Naive B cell (primary cell): Measurements from ENCODE around the gene TDRD10. TPM values are rescaled to one million over a fixed set of nuclear protein-coding genes. Genes with fewer than 3 reads are reported as not detected.
A peak's percentile ranks its signal among the peaks of the same experiment; 100 is the strongest.
"Not testable (repeated sequence)": the region's sequence is repeated elsewhere in the genome, so short reads cannot be mapped to it uniquely, and the experiment has no call there.

Source experiments
- ATAC-seq, 2 donors: fragments of 150-1000 bp; cut with Tn5 transposase; 2 replicates each; pipeline ENCODE4 v1.10.0; 2021; ENCODE audit warnings: low read depth in 2 of 2, mild to moderate bottlenecking in 2 of 2, moderate library complexity in 2 of 2
- DNase-seq: peaks from one replicate; pipeline ENCODE4 v3.0.0; 2022
- H3K27ac Mint-ChIP-seq, 6 donors: one replicate each; pipeline ENCODE4 v1.8.0; 2020 to 2022; ENCODE audit warnings: mild to moderate bottlenecking in 6 of 6, mixed read lengths in 6 of 6, moderate library complexity in 5 of 6, inconsistent platforms in 2 of 6
- H3K27me3 Mint-ChIP-seq, 3 donors: one replicate each; pipeline ENCODE4 v1.8.0; 2021 to 2022; ENCODE audit warnings: mixed read lengths in 3 of 3, mild to moderate bottlenecking in 1 of 3
- H3K36me3 Mint-ChIP-seq, 2 donors: one replicate each; pipeline ENCODE4 v1.8.0; 2020 to 2022; ENCODE audit warnings: mixed read lengths in 2 of 2, inconsistent platforms in 1 of 2, mild to moderate bottlenecking in 1 of 2
- H3K4me1 Mint-ChIP-seq, 3 donors: one replicate each; pipeline ENCODE4 v1.8.0; 2020 to 2022; ENCODE audit warnings: mixed read lengths in 3 of 3, inconsistent platforms in 1 of 3, mild to moderate bottlenecking in 1 of 3, moderate library complexity in 1 of 3
- H3K4me3 Mint-ChIP-seq, 8 donors: one replicate each; pipeline ENCODE4 v1.8.0; 2020 to 2022; ENCODE audit warnings: mild to moderate bottlenecking in 8 of 8, mixed read lengths in 8 of 8, moderate library complexity in 8 of 8, inconsistent platforms in 2 of 8
- H3K9me3 Mint-ChIP-seq, 7 donors: one replicate each; pipeline ENCODE4 v1.8.0; 2020 to 2022; ENCODE audit warnings: mixed read lengths in 7 of 7, mild to moderate bottlenecking in 5 of 7, inconsistent platforms in 2 of 7, moderate library complexity in 1 of 7
- polyA plus RNA-seq, 6 donors: library from polyadenylated mRNA; unstranded; fragments of 300-500 nt; fragmentation: Illumina TruSeq; gene quantifications; one replicate each; pipeline ENCODE4 v1.2.3, GENCODE V29; 2021; ENCODE audit warnings: low read depth in 6 of 6

TDRD10 gene
- polyA plus RNA-seq, 6 donors from 2014 or later: not detected

DNA sequence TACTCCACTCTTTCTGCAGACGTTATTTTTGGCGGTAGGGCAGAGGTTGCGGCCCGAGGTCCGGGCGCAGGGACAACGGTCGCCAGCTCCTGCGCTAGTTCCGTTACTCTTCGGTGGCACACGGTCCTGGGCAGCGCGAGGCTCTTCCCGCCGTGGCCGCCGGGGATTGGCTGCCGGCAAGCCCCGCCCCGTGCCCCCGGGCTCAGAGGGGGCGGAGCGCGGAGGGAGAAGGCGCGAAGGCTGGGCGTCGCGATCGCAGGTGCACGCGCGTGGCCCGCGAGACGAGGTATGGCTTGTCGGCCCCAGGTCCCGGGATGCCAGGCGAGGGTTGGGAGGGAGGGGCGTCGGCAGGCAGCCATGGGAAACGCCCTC, 711 bp downstream of the TDRD10 start:
- DNase-seq (no peak), ATAC-seq (peak in 1 of 2 donors; percentile 23)
- H3K27ac Mint-ChIP-seq: peak overlapping the region in 1 of 6 donors; percentile 62
- peaks cover 0 to 16% (median 6%) of the 10 kb centered on the region in 7 donors for H3K9me3 Mint-ChIP-seq
- H3K36me3 Mint-ChIP-seq: peaks cover 0 to 9% of the 10 kb centered on the region in 2 donors
- H3K4me3 Mint-ChIP-seq: peak overlapping the region in 7 of 8 donors; percentile 37 to 87 (median 71)
- H3K4me1 Mint-ChIP-seq: peaks cover 4 to 10% (median 8%) of the 10 kb centered on the region in 3 donors
- peaks cover 34 to 65% (median 48%) of the 10 kb centered on the region in 3 donors for H3K27me3 Mint-ChIP-seq

DNA sequence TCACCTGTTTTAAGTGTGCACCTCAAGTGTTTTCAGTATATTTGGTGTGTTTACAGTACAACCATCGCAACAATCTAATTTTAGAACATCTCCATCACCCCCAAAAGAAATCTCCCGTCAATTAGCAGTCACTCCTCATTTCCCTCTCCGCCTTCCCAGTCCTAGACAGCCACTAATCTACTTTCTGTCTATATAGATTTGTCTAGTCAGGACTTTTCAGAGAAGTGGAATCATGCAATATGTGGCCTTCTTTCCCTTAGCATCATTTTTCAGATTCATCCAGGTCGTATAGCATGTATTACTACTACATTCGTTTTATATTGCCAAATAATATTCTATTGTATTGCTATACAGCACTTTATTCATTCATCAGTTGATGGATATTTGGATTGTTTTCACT, 1.9 kb downstream of the TDRD10 start:
- ATAC-seq: no peak
- Mint-ChIP-seq H3K9me3 (peaks cover 0 to 16% (median 6%) of the 10 kb centered on the region in 7 donors), H3K36me3 (peaks cover 0 to 9% of the 10 kb centered on the region in 2 donors), H3K4me3 (peak overlapping the region in 6 of 8 donors; percentile 9 to 76 (median 44)), H3K27me3 (peaks cover 43 to 74% (median 60%) of the 10 kb centered on the region in 3 donors), H3K4me1 (peaks cover 4 to 8% (median 7%) of the 10 kb centered on the region in 3 donors), H3K27ac (no peak overlapping the region)
- DNase-seq: no peak

DNA sequence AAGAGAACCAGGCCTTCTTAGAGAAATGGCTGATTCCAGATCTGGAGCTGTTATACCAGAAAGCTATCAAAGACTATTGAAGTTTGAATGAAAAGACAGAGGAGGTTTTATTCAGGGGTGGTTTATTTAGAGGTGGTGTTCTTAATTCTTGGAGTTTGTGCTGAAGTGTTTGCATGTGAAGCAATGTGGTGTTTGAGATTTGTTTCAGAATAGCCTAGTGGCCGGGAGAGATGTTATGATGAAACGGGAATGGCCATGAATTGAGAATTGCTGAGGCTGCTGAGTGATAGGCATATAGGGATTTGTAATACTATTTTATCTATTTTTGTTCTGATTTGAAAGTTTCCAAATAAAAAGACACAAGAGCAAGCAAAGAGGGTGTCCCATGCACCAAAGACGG, 10.7 kb downstream of the TDRD10 start:
- H3K27ac Mint-ChIP-seq: no peak overlapping the region
- peaks cover 0 to 1% (median 0%) of the 10 kb centered on the region in 7 donors for H3K9me3 Mint-ChIP-seq
- no peak for ATAC-seq
- no peak overlapping the region for H3K4me3 Mint-ChIP-seq
- no peak for DNase-seq
- H3K4me1 Mint-ChIP-seq: no peaks in the 10 kb centered on the region
- no peaks in the 10 kb centered on the region for H3K36me3 Mint-ChIP-seq
- H3K27me3 Mint-ChIP-seq: peaks cover 35 to 58% (median 41%) of the 10 kb centered on the region in 3 donors

DNA sequence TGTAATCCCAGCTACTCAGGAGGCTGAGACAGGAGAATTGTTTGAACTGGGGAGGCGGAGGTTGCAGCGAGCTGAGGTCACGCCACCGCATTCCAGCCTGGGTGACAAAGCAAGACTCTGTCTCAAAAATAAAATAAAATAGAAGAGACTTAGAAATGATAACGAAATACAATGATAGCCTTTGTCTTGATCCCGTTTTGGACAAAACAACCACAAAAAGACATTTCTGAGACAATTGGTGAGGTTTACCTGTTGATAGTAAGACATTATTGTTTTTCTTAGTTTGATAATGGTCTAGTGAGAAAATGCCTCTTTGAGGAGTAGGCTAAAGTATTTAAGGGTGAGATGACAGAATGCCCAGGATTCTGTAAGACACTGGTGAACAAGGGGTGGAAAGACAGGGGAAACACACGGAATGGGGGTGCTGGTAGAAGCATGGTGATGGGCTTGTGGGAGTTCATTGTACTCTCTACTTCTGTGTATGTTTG, 12.1 kb downstream of the TDRD10 start:
- H3K36me3 Mint-ChIP-seq: no peaks in the 10 kb centered on the region
- peaks cover 27 to 48% (median 28%) of the 10 kb centered on the region in 3 donors for H3K27me3 Mint-ChIP-seq
- no peak for DNase-seq
- no peak overlapping the region for H3K4me3 Mint-ChIP-seq
- ATAC-seq: no peak
- H3K9me3 Mint-ChIP-seq: no peaks in the 10 kb centered on the region
- no peaks in the 10 kb centered on the region for H3K4me1 Mint-ChIP-seq
- H3K27ac Mint-ChIP-seq: no peak overlapping the region

DNA sequence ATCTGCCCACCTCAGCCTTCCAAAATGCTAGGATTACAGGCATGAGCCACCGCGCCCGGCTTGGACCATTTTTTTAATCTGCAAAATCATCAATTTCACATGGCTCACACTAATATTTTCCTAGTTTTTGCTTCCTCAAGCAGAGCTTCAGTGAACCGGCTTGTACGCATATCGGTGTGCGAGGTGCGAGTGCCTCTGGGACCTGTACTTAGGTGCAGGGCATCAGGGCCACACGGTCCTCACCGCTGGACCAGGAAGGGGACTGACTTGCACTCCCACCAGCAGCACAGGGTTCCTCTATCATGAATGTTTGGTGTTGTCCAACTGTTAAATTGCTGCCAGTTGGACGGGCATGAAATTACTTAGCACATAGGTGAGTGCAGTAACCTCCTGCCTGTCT, 15.6 kb downstream of the TDRD10 start:
- H3K9me3 Mint-ChIP-seq: no peaks in the 10 kb centered on the region
- DNase-seq (no peak), ATAC-seq (no peak)
- H3K27me3 Mint-ChIP-seq: peaks cover 25 to 57% (median 35%) of the 10 kb centered on the region in 3 donors
- H3K36me3 Mint-ChIP-seq: no peaks in the 10 kb centered on the region
- H3K27ac Mint-ChIP-seq: peak overlapping the region in 1 of 6 donors; percentile 46
- no peaks in the 10 kb centered on the region for H3K4me1 Mint-ChIP-seq
- H3K4me3 Mint-ChIP-seq: no peak overlapping the region

DNA sequence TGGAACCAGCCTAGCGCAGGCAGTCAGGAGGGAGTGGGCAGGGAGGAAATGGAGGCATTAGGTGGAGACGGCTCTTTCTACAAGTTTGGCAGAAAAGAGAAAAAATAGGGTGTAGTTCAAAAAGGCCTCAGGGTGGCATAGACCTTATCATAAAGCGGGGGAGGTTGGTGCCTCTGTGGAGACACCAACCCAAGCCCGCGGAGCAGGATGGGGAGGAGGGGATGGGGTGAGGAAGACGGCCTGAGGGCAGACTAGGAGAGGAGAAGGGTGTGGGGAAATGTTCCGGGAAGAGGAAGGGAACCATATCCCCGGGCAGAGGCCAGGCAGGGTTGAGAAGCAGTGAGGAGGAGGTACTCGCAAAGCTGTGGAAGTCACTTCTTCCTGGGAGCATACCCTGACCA, 17.6 kb downstream of the TDRD10 start:
- H3K4me1 Mint-ChIP-seq: no peaks in the 10 kb centered on the region
- H3K4me3 Mint-ChIP-seq: no peak overlapping the region
- no peak for ATAC-seq
- H3K9me3 Mint-ChIP-seq: peaks cover 0 to 11% (median 0%) of the 10 kb centered on the region in 7 donors
- peaks cover 20 to 62% (median 47%) of the 10 kb centered on the region in 3 donors for H3K27me3 Mint-ChIP-seq
- DNase-seq: no peak
- H3K36me3 Mint-ChIP-seq: no peaks in the 10 kb centered on the region
- H3K27ac Mint-ChIP-seq: no peak overlapping the region

DNA sequence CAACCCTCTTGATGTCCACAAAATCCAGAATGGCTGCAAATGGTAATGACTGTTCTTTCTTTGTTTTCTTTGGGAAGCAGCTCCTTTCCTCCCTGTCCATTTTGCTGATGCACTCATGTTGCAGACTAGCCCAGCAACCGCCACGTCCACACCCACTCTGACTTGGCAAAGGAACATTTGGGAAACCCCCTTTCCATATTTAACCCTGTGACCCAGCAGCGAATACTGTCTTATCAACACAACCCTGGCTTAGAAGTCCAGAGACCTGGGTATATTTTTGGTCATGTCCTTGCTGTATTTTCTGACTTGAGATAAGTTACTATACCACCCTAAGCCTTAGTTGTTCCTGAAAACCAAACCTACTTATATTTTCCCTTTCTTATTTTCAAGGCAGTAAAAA, 18.3 kb downstream of the TDRD10 start:
- Mint-ChIP-seq H3K4me3 (no peak overlapping the region), H3K27ac (no peak overlapping the region), H3K27me3 (peaks cover 17 to 60% (median 44%) of the 10 kb centered on the region in 3 donors), H3K4me1 (no peaks in the 10 kb centered on the region), H3K36me3 (no peaks in the 10 kb centered on the region), H3K9me3 (peaks cover 0 to 11% (median 0%) of the 10 kb centered on the region in 7 donors)
- ATAC-seq: no peak
- no peak for DNase-seq

DNA sequence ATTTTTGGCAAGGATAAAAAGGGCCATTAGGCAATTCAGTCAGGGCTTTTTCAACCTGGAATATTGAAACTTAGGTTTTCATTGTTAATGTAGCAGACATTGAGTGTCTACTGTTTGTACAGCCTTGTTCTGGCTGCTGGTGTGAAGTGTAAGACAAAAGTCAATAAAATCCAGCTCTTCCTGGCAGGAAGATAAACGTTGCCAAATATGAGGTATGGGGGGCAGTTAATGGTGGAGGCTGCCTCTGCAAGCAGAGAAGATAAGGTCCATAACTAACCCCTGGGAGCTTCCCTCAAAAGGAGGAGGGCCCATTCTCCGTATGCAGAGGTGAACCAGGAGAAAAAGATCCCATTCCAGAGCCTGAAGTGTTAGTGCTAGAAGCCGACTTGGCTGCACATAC, 19.7 kb downstream of the TDRD10 start:
- Mint-ChIP-seq H3K4me3 (no peak overlapping the region), H3K9me3 (peaks cover 0 to 11% (median 0%) of the 10 kb centered on the region in 7 donors), H3K36me3 (no peaks in the 10 kb centered on the region), H3K27me3 (peaks cover 8 to 47% (median 31%) of the 10 kb centered on the region in 3 donors), H3K27ac (peak overlapping the region in 1 of 6 donors; percentile 50), H3K4me1 (no peaks in the 10 kb centered on the region)
- ATAC-seq (no peak), DNase-seq (no peak)

DNA sequence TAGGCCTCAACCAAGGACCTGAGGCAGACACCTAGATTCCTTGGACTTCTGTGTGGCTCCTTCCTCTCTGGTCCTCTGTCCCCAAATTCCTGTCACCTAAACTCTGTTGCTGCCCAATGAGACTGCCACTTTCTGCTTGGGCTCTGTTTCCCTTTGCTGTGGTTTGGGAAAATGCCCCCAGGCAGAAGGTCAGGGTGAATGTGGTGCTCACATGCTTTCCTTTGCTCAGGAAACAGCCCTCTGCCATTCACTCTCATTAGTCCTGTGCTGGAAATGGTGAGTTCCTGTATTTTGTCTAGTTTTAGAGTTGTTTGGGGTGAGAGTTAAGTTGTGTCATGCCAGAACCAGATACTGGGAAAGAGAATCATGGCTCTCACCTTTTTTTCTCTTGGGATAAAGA, 22.9 kb downstream of the TDRD10 start:
- Mint-ChIP-seq H3K4me1 (no peaks in the 10 kb centered on the region), H3K36me3 (no peaks in the 10 kb centered on the region), H3K9me3 (peaks cover 0 to 11% (median 0%) of the 10 kb centered on the region in 7 donors), H3K27ac (no peak overlapping the region), H3K27me3 (peaks cover 8 to 37% (median 28%) of the 10 kb centered on the region in 3 donors), H3K4me3 (no peak overlapping the region)
- ATAC-seq: no peak
- no peak for DNase-seq

DNA sequence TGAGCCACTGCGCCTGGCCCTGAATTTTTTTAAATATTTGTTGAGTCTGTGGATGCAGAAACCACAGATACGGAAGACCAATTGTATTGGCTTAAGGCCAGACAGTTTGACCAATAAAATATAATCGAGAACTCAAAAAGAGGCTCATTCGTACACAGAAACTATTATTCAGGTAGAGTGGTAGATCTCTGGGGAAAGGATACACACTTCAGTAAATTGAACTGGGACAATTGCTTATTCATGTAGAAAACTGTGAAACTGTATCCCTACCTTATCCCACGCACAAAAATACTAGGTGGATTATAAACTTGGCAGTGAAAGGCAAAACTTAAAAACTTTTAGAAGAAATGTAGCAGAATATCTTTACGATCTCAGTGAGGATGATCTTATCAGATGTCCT, 25.2 kb downstream of the TDRD10 start:
- Mint-ChIP-seq H3K27me3 (peaks cover 4 to 25% (median 17%) of the 10 kb centered on the region in 3 donors), H3K36me3 (no peaks in the 10 kb centered on the region)

DNA sequence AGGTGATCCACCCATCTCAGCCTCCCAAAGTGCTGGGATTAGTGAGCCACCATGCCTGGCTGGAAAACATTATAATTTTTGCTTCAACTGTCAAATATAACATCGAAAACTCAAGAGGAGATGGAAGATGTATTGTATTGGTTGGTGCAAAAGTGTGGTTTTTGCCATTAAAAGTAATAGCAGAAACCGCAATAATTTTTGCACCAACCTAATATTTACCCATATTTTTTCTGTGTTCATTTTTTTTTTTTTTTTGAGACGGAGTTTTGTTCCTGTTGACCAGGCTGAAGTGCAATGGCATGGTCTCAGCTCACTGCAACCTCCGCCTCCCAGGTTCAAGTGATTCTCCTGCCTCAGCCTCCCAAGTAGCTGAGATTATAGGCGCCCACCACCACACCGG, 27.3 kb downstream of the TDRD10 start:
- Mint-ChIP-seq H3K36me3 (no peaks in the 10 kb centered on the region), H3K9me3 (peaks cover 0 to 5% (median 0%) of the 10 kb centered on the region in 7 donors), H3K27ac (no peak overlapping the region), H3K27me3 (peaks cover 5 to 7% (median 5%) of the 10 kb centered on the region in 3 donors), H3K4me3 (no peak overlapping the region), H3K4me1 (no peaks in the 10 kb centered on the region)
- ATAC-seq: no peak
- no peak for DNase-seq

More for the DNA sequence above, 25.2 kb downstream of the TDRD10 start:
- H3K4me3 Mint-ChIP-seq: no peak overlapping the region
- DNase-seq (no peak), ATAC-seq (no peak)
- H3K27ac Mint-ChIP-seq: no peak overlapping the region
- H3K4me1 Mint-ChIP-seq: no peaks in the 10 kb centered on the region
- H3K9me3 Mint-ChIP-seq: peaks cover 0 to 11% (median 0%) of the 10 kb centered on the region in 7 donors

DNA sequence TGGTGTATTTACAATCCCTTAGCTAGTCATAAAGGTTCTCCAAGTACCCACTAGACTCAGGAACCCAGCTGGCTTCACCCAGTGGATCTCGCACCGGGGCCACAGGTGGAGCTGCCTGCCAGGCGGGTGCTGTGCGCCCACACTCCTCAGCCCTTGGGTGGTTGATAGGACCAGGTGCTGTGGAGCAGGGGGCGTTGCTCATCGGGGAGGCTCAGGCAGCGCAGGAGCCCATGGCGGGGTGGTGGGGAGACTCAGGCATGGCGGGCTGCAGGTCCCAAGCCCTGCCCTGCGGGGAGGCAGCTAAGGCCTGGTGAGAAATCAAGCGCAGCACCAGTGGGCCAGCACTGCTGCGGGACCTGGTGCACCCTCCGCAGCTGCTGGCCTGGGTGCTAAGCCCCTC, 29.9 kb downstream of the TDRD10 start:
- ATAC-seq, H3K4me1 Mint-ChIP-seq, H3K9me3 Mint-ChIP-seq, H3K4me3 Mint-ChIP-seq, H3K27ac Mint-ChIP-seq, H3K36me3 Mint-ChIP-seq, DNase-seq: not testable (repeated sequence)
- H3K27me3 Mint-ChIP-seq: peaks cover 18 to 24% (median 18%) of the 10 kb centered on the region in 3 donors

DNA sequence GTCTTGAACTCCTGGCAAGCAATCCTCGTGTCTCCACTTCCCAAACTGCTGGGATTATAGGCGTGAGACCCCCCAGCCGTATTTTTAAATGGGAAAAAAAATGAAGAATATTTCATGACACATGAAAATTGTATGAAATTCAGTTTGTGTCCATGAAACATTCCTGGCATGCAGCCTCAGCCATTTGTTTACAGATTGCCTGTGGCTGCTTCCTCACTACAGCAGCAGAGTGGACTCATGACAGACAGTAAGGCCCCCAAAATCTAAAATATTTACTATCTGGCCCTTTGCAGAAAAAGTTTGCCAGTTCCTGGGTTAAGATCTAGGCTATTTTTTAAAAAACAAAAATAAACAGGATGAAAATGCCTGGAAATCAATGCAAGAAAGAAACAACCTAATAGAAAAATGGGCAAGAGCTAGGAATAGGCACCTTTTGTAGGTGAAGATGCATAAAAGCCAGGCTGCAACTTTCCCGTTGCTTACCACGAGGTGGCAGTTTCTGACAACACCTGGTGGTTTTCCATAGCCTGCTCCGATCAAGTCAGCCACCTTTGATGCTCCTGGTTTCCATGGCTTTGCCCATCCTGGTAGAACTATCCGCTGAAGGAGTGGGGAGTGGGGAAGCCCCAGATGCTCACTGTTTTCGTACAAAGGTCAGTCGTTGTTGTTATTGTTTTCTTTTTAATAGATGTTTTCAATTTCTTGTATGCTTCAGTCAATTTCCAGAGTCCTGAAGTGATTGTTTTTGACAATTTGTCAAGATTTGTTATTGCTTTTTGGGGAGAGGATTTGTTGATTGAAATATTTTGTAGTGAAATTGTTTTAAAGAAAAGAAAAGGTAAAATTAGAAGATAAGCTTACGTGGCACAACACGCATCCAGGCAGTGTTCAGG, 32.2 kb downstream of the TDRD10 start:
- H3K4me3 Mint-ChIP-seq: no peak overlapping the region
- no peaks in the 10 kb centered on the region for H3K4me1 Mint-ChIP-seq
- ATAC-seq (no peak), DNase-seq (no peak)
- peaks cover 18 to 24% (median 23%) of the 10 kb centered on the region in 3 donors for H3K27me3 Mint-ChIP-seq
- H3K27ac Mint-ChIP-seq: no peak overlapping the region
- peaks cover 0 to 8% of the 10 kb centered on the region in 2 donors for H3K36me3 Mint-ChIP-seq
- peaks cover 0 to 9% (median 4%) of the 10 kb centered on the region in 7 donors for H3K9me3 Mint-ChIP-seq

DNA sequence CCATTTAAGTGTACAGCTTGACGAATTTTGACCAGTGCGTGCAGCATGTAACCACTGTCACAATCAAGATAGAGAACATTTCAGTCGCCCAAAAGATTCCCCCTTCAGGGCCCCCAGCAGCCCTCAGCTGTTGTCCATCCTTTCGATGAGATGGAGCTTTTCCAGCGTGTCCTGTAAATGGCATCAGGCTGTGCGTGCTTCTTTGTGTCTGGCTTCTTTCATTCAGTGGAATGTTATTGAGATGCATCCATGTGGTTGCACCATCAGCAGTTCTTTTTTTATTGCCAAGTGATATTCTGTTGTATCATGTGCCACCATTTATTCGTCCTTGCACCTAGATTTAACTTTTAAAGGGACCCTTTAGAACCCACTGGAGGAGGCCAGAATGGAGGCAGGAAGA, 34.6 kb downstream of the TDRD10 start:
- Mint-ChIP-seq H3K4me1 (no peaks in the 10 kb centered on the region), H3K4me3 (no peak overlapping the region), H3K9me3 (peaks cover 0 to 6% (median 3%) of the 10 kb centered on the region in 7 donors), H3K27me3 (peaks cover 27 to 48% (median 38%) of the 10 kb centered on the region in 3 donors), H3K27ac (no peak overlapping the region), H3K36me3 (peaks cover 0 to 8% of the 10 kb centered on the region in 2 donors)
- ATAC-seq (no peak), DNase-seq (no peak)
